CD1c-positive myeloid dendritic cell (primary cell): ENCODE data around the gene STK16.
A peak's percentile ranks its signal among the peaks of the same experiment; 100 is the strongest.
"Not testable (repeated sequence)": the region's sequence is repeated elsewhere in the genome, so short reads cannot be mapped to it uniquely, and the experiment has no call there.

Experiments used
- DNase-seq: peaks from one replicate; pipeline ENCODE4 v3.0.0-alpha.2; 2016; ENCODE audit errors: extremely low spot score

STK16 gene

DNA sequence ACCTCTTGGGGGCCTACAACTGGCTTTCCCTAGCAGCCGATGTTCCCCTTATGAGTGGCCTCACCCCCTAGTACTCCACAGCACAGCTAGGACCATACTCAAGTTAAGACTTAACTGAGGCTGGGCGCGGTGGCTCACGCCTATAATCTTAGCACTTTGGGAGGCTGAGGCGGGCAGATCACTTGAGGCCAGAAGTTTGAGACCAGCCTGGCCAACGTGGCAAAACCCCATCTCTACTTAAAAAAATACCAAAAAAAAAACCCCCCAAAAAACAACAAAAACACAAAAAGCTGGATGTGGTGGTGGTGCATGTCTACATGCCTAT lies 41.8 kb downstream of the STK16 start:
- not testable (repeated sequence) for DNase-seq

DNA sequence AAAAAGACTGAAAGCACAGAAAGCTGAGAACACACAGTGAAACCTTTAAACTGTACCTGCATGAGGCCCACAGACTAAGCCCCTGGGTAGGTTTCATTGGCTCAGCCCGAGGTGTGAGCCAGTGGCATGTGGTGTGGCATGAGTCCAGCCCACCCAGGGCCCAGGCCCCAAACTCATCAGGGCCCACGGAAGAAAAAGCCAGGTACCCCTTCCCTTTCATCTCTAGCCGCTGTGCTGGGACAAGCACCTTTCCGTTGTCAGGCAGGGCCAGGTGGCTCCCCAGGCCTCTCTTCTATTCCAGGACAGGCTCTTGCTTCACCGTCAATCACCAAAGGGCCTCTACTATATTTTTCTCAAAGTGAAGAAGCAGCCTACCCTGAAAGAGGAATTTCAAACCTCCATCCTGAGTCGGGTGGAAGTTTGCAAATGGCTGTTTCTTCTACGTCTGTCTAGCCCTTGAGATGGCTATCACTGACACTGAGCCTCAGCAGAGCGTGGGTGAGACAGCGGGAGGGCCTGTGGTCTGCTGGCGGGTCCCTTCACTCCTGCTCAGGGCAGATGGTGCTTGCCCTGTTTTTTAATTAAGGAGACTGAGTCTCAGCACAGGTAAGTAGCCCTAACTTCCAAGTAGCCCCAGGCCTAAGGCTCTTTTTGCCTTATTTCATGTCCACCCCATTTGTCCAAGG lies 42.4 kb downstream of the STK16 start:
- DNase-seq: no peak

DNA sequence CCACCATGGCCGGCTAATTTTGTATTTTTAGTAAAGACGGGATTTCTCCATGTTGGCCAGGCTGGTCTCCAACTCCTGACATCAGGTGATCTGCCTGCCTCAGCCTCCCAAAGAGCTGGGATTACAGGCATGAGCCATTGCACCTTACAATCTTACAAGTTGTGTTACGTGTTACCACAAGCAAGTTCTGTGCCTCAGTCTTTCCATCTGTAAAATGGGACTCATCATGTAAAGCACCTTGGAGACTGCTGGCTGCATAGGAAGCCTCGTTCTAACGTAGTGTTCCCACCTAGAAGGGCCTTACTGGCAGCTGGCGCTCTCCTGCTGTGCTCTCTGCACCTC lies 43.9 kb downstream of the STK16 start:
- DNase-seq: no peak

DNA sequence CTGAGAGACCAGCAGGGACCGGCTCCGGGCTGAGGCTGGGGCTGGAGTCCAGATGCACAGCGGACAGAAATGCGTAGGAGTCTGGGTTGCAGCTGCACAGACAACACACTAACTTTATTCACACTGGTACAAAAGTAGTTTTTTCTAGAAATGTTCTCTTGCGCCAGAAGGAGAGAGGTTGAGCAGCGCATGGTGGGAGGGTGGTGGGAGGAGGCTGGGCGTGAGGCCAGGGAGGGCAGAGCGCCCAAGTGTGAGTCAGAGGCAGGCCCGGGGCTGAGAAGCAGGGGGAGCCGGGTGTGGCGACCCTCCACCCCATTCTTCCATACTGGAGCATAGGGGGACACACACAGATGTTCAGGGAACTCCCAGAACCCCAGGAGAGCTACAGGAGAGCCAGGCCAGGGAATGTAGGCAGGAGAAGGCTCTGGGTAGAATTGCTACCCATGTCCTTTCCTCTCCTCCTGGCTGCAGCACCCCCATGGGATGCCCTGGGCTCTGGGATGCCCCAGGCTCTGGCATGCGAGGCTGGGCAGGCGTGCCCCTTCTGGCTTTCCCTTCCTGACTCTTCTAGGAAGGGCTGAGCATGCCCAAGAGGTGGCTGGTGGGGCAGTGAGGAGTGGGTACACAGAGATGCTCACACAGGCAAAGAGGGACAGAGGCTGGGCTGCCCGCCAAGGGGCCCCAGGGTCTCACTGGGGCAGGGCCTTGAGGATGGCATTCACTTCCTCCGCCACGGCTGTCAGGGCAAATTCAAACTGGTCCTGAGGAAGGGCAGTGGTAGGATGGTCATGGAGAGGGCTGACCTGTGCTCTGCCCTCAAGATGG lies 44.5 kb downstream of the STK16 start:
- peak; percentile 53 for DNase-seq

DNA sequence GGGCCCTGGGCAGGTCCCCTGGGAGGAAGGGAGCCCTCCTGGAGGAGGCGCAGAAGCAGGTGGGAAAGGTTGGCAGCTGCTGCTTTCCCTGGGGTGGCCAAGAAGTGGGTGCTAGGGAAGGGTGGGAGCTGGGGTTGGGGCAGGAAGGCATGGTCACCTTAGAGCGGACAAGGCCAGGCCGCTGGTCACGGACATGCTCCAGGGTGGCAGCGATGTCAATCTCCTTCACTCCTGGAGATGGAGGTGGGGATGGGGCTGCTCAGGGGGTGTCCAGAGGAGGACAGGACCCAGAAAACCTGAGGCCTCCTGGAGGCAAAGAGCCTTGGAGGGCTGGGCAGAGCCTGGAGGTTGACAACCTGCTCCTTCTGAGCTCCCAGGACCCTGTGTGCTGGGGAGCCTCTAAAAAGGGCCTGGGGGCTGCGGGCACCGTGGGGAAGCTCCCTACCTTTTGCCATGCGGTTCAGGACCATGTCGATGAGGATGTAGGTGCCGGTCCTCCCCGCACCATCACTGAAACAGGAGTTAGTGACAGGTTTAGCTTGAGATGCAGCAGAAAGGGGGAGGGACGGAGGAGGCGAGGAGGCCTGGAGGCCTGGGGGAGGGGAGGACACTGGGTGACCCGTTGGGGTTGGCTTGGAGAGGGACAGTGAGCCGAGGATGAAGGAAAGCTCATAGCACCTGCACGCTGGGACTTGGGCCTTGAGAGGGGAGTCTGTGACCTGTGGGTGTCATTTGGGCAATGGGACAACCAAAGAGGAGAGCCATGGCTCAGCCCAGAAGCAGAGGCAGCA lies 45.3 kb downstream of the STK16 start:
- DNase-seq: no peak

DNA sequence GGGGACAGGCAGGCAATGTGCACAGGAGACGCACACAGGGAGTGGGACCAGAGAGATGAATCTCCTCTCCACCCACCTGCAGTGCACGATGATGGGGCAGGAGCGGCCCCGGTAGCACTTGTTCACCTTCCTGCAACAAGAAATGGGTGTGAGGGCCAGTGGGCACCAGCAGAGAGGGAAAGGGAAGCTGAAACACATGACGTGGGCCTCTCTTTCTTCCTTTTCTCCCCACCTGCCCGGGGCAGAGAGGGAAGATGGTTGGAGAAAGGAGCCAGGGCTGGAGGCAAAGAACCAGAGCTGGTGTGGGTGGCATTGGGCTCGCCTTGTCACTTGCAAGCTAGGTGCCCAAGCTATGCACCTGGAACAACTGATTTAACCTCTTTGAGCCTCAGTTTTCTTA lies 46.1 kb downstream of the STK16 start:
- DNase-seq: no peak

DNA sequence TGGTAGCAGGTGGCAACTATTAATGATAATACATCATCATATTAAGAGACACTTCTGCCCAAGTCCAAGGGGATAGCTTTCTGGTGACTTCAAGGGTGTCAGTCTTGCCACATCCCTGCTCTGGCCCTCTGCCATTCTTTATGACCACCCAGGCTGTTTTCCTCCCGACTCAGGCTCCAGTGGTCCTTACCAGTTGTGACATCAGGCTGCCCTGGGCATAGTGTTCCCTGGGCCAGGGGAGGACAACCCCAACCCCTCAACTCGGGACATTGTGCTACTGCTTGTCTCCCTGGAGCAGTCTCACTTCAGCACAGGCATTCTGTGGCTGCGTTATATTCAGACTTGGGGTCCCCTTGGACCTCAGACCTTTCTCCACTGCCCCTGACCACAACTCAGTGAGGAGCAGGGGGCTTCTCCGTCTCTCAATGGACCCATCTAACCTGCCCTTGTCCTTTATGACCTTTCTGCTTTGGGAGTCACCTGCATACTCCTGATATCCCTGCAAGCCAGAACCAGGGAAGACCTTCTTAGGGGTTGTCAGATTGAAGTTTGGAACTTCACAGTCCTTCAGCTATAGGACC lies 46.7 kb downstream of the STK16 start:
- no peak for DNase-seq

DNA sequence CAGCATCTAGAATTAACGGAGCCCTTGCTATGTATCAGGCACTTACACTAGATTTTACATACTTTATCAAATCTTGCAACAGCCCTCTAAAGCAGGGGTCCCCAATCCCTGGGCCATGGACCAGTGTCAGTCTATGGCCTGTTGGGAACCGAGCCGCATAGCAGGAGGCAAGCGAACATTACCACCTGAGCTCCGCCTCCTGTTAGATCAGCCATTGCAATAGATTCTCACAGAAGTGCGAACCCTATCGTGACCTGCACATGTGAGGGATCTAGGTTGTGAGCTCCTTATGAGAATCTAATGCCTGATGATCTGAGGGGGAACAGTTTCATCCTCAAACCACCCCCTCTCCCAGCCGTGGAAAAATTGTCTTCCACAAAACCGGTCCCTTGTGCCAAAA lies 47.3 kb downstream of the STK16 start:
- no peak for DNase-seq

DNA sequence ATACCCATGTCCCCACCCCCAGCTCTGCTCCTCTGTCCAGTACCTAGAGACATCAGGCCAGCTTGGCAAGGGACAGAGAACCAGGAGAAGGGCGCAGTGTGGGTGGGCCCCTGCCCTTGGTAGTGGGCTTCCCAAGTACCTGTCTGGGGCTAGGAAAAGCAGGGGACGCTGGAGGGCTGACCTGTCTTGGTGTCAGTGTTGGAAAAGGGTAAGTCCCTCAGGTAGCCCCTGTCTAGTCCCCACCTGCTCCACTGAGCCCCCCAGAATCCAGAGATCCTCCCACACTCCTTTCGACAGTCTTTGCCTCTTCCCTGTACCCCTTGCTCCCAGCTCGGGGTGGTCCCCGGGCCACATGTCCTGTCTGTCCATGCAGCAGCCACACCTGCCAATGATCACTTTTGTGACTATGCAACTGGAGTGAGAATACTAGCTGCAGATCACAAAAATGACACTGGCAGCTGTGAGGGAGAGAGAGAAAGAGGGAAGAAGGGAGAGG lies 48.5 kb downstream of the STK16 start:
- DNase-seq: no peak

DNA sequence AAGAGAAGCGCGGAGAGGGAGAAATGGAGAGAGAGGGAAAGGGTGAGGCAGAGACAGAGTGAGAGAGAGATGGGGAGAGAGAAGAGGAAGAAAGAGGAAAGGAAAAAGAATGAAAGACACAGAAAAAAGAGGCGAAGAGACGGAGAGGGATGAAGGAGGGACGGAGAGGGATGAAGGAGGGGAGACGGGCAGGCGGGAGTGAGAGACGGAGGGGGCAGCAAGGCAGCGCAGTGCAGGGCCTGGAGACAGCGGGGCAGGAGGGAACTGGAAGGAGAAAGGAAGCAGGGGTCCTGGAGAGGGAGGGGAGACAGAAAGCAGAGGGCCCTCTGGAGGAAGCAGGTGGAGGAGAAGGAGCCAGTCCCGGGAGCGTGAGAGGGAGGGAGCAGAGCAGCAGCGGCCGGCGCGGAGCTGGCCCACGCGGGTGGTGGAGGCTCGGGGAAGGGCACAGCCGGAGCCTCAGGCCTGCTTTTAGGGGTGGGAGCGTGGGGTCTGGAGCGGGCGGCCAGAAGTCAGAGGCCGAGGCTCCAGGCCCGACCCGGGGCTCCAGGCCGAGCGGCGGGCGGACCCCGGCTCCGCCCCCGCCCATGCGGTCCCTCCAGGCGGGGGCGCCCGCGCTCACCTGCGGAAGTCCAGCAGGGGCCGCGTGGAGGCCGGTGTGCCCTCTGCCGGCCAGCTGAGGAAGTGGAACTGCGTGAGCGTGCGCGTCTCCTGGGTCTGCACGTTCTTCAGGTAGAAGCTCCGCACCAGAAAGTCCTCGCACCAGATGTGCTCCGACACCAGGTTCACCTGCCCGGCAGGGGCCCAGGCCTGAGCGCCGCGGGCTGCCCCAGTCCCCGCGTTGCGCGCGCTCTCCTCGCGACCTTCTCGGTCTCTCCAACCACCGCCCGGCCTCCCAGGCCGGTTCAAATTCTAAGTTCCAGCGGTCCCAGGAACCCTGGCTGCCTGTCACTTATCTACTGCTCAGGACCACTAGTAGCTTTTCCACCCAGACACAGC lies 49.4 kb downstream of the STK16 start:
- peak; percentile 93 for DNase-seq

DNA sequence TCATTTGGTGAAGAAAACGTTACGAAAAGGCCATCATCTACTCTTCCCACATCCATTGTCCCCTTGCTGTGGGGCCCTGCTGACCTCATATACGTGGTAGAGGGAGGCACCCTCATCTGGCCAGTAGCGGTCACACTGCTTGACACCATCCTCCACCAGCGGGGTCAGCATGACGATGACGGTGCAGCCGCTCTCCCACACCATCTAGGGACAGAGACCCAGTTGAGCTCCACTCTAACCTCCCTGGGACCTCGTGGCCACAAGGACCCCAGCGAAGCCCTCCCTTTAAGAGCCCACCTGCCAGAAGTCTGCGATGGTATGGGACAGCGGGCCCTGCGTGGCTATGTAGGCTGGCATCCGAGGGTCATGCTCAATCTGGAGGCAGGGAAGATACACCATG lies 50.9 kb downstream of the STK16 start:
- DNase-seq: no peak

DNA sequence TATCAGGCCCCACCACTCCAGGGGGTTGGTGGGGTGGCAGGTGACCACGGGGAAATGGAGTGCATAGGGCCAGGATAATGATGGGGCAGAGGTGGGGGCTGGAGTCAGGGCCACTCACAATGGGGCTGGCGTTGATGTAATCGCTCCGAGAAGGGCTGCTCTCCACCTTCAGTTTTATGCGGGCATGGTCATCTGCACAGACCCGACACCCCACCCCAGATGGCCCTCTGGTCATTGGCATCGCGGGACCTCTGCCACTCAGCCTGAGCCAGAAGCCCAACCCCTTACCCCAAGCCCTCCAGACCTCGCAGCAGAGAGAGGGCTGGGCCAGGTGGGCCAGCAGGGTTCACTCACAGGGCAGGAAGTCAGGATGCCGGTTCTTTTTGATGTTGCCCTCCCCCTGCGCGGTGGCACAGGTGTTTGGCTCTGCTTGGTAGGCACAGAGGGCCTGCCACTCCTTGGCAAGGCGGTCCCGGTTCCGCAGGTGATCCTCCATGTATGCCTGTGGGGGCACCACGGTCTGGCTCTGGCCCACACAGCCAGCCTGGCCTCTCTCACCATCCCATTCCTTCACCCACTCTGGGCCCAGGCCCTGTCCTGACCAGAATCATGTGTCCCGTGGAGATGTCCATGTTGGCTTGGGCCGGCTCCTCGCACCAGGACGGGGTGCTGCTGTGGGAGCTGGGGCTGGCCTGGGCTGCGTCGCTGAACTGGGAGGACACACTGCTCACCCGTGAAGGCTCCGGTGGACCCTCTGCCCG lies 51.5 kb downstream of the STK16 start:
- no peak for DNase-seq

DNA sequence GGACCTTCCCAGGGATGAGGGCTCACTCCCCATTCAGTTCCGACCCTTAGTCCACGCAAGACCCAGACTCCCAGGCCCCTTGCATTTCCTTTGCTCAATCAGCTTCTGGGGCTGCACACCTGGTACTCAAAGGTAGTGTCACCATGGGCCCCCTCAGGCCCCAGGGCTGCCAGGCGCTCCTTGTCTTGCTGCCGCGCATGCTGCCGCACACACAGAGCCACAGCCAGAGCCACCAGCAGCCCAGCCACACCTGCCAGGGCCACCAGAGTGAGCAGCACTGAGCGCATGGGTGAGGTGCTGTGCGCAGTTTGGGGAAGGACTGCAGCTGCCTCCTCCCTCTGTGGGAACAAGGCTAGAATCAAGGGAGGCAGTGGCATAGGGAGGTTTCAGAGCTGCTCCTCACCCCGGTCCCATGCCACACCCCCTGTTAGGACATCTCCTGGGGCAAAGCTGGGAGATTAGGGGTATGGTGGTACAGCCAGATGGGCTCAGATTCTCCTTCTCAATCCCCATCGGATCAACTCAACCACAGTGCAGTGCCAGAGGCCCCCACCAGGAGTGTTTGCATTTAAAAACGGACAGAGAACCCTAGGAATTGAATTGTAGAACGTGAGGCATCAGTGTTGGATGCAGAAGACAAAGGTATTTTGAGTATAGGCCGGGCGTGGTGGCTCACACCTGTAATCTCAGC lies 52.6 kb downstream of the STK16 start:
- peak; percentile 10 for DNase-seq

DNA sequence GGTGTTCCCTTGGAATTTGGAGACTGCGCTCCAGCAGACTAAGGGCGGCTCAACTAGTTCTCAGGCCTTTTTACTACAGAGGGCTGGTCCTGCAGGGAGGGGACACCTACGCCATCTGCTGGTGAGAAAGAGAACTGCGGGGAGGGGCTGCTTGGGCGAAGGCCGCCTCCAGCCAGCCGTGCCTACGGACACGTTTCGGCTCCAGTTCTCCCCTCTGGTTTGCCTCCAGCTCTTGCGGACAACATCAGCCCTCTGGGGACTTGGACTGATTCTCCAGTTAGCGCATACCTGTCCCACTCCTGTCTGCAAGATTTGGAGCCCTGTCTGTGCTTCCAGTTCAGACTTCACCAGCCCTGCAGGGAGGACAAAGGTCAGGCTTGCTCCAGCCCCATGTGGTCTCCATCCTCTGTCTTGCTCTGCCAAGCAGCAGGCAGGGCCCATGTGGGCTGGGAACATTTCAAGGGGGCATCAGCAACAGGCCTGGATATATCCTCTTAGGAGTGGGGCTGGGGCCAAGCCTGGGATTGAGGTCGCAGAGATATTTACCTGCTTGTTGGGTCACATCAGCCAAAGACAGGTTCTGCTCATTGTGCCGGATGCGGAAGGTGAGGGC lies 53.6 kb downstream of the STK16 start:
- DNase-seq: peak; percentile 89

DNA sequence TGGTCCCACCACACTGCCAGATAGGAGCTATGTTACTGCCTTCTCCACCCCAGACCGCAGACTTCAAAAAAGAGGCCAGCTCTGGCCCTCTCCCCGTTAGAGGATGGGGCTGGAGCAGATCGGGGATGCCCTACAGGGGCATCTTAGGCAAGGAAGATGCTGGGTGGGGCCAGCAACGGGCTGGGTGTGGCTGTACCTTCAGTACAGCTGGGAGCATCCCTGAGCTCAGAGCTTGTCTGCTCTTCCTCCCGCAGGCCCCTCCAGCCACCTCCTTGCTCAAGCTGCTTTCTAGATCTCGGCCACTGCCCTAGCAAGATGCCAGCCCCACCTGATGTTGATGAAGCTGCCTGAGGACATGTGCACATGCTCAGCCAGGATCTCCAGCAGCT lies 54.1 kb downstream of the STK16 start:
- no peak for DNase-seq
